ENCODE data around the gene PDSS2. TPM values are rescaled to one million over a fixed set of nuclear protein-coding genes. Genes with fewer than 3 reads are reported as not detected.

PDSS2 gene
- total and polyA plus RNA-seq, 2 donors (not counting 1 experiment from before 2014, with no cell fraction given) = 16.9 to 17.0 TPM

DNA sequence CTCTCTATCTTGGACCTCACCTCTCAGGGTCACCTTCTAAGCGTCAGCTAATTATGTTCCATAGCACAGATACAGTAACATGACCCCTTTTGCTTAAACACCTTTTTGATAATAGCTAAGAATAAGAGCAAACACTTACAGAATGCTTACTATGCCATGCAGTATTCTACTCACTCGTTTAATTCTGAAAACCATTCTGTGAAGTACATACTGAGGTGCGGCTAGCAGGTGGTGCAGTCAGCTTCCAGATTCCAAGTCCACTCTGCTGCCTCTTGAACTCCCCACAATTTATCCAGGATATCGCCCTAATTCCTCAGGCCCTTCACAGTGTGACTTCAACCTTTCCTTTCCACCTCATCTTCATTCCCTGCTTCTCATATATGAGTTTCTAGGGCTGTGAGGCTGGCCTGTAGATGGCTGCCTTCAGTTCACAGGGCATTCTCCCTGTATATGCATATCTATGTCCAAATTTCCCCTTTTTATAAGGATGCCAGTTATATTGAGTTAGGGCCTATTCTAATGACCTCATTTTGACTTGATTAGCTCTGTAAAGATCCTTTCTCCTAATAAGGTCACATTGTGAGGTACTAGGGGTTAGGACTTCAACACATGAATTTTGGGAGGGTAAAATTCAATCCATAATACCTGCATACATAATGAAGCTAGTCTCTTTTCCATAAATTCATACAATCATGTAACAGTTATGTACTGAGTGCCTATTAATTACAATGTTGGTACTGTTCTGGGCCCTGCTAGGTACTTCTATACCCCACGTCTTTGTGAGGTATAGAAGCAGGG lies 130.1 kb downstream of the PDSS2 start:
- intact Hi-C loops (cut with micrococcal nuclease) = no loop called here
- H3K4me1 Mint-ChIP-seq = peaks cover 20% of the 10 kb centered on the region
- no peak for ATAC-seq (ENCODE audit: low read depth)
- no peaks in the 10 kb centered on the region for H4K20me1 ChIP-seq (ENCODE audit: control insufficient read depth, insufficient read depth, low read length, poor library complexity, severe bottlenecking)
- H3K9me3 Mint-ChIP-seq (ENCODE audit: insufficient read depth) = no peaks in the 10 kb centered on the region
- WGBS (ENCODE audit: insufficient coverage) = 77% methylated on average over 4 of the region's 5 CpGs
- H3K9ac ChIP-seq (ENCODE audit: low read length) = no peak overlapping the region
- H3K27me3 ChIP-seq (replicated peaks in 1 of 4; ENCODE audit: control extremely low read depth in 1 of 4, control insufficient read depth in 3 of 4, insufficient read depth in 4 of 4, low read length in 3 of 4) = no peaks in the 10 kb centered on the region
- no peak overlapping the region for H3K4me3 ChIP-seq (ENCODE audit: control extremely low read depth in 1 of 5, extremely low read depth in 1 of 5, insufficient read depth in 1 of 5, low read depth in 2 of 5, low read length in 4 of 5)
- no peaks in the 10 kb centered on the region for H3K27me3 Mint-ChIP-seq
- ChIA-PET CTCF (interaction anchor here (1.2 to 5.7 kb wide), 2 partner anchors 11 to 21 kb away, joined by 3 to 39 read pairs; no protein-coding TSS in a partner anchor), POLR2A (no interaction called here)
- no peak overlapping the region for H2AFZ ChIP-seq (ENCODE audit: insufficient read depth, low read depth, low read length, poor library complexity, severe bottlenecking)
- no peaks in the 10 kb centered on the region for H3K9me3 ChIP-seq (ENCODE audit: control extremely low read depth in 1 of 3, control insufficient read depth in 2 of 3, insufficient read depth in 1 of 3, low read length in 2 of 3)
- no peak overlapping the region for H3K27ac Mint-ChIP-seq
- H3K36me3 ChIP-seq (replicated peaks in 1 of 2; ENCODE audit: control extremely low read depth in 1 of 2, control insufficient read depth in 1 of 2, extremely low read depth in 1 of 2, insufficient read depth in 2 of 2, low read length in 1 of 2) = peaks cover 0 to 3% of the 10 kb centered on the region in 2 experiments
- H3K4me1 ChIP-seq (ENCODE audit: control insufficient read depth in 2 of 2, insufficient read depth in 2 of 2, low read length in 2 of 2) = peaks cover 15 to 19% of the 10 kb centered on the region in 2 donors
- no peak for TF ChIP-seq EZH2 (IDR thresholded peaks at IDR 0.05; ENCODE audit: borderline replicate concordance, insufficient read depth, low read depth, low read length, poor library complexity, severe bottlenecking)
- TF ChIP-seq, protein P1, sequence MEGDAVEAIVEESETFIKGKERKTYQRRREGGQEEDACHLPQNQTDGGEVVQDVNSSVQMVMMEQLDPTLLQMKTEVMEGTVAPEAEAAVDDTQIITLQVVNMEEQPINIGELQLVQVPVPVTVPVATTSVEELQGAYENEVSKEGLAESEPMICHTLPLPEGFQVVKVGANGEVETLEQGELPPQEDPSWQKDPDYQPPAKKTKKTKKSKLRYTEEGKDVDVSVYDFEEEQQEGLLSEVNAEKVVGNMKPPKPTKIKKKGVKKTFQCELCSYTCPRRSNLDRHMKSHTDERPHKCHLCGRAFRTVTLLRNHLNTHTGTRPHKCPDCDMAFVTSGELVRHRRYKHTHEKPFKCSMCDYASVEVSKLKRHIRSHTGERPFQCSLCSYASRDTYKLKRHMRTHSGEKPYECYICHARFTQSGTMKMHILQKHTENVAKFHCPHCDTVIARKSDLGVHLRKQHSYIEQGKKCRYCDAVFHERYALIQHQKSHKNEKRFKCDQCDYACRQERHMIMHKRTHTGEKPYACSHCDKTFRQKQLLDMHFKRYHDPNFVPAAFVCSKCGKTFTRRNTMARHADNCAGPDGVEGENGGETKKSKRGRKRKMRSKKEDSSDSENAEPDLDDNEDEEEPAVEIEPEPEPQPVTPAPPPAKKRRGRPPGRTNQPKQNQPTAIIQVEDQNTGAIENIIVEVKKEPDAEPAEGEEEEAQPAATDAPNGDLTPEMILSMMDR (IDR thresholded peaks at IDR 0.05) = no peak
- H3K79me2 ChIP-seq (ENCODE audit: control insufficient read depth, insufficient read depth, low read length) = no peaks in the 10 kb centered on the region
- no peak for DNase-seq
- no peak overlapping the region for H3K4me3 Mint-ChIP-seq
- peak overlapping the region in 1 of 2 donors; percentile 65 for H3K27ac ChIP-seq (ENCODE audit: low read length in 2 of 2)
- no peak overlapping the region for H3K4me2 ChIP-seq (replicated peaks; ENCODE audit: low read depth, low read length, poor library complexity, severe bottlenecking)

DNA sequence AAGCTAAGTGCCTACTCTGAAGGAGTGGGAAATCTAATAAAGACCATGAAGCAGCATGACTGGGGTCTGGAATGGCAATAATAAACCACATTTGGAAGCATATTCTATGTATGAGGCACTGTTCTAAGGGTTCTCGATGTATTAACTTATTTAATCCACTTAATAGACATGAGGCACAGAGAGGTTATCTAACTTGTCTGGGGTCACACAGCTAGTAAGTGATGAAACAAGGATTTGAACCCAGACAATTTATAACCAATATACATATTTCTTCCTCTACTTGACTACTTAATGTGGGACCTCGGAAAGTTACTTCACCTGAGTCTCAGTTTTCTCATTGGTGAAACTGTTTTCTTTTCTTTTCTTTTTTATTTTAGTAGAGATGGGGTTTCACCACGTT lies 131.3 kb downstream of the PDSS2 start:
- no peaks in the 10 kb centered on the region for H3K9me3 Mint-ChIP-seq (ENCODE audit: insufficient read depth)
- ChIA-PET CTCF (interaction anchor here (5.7 kb wide), 1 partner anchor 10 kb away, joined by 39 read pairs; no protein-coding TSS in a partner anchor), POLR2A (no interaction called here)
- H3K27me3 ChIP-seq (replicated peaks in 1 of 4; ENCODE audit: control extremely low read depth in 1 of 4, control insufficient read depth in 3 of 4, insufficient read depth in 4 of 4, low read length in 3 of 4) = no peaks in the 10 kb centered on the region
- TF ChIP-seq EZH2 (IDR thresholded peaks at IDR 0.05; ENCODE audit: borderline replicate concordance, insufficient read depth, low read depth, low read length, poor library complexity, severe bottlenecking) = no peak
- TF ChIP-seq, protein P1 (IDR thresholded peaks at IDR 0.05) = no peak
- H3K79me2 ChIP-seq (ENCODE audit: control insufficient read depth, insufficient read depth, low read length) = no peaks in the 10 kb centered on the region
- intact Hi-C loops (cut with micrococcal nuclease) = no loop called here
- H3K4me1 ChIP-seq (ENCODE audit: control insufficient read depth in 2 of 2, insufficient read depth in 2 of 2, low read length in 2 of 2) = peaks cover 15 to 19% of the 10 kb centered on the region in 2 donors
- no peak overlapping the region for H3K4me2 ChIP-seq (replicated peaks; ENCODE audit: low read depth, low read length, poor library complexity, severe bottlenecking)
- H4K20me1 ChIP-seq (ENCODE audit: control insufficient read depth, insufficient read depth, low read length, poor library complexity, severe bottlenecking) = no peaks in the 10 kb centered on the region
- no peak for DNase-seq
- no peak overlapping the region for H3K27ac ChIP-seq (ENCODE audit: low read length in 2 of 2)
- no peak for ATAC-seq (ENCODE audit: low read depth)
- H3K4me1 Mint-ChIP-seq = peaks cover 20% of the 10 kb centered on the region
- H3K9me3 ChIP-seq (ENCODE audit: control extremely low read depth in 1 of 3, control insufficient read depth in 2 of 3, insufficient read depth in 1 of 3, low read length in 2 of 3) = no peaks in the 10 kb centered on the region
- H3K36me3 ChIP-seq (replicated peaks in 1 of 2; ENCODE audit: control extremely low read depth in 1 of 2, control insufficient read depth in 1 of 2, extremely low read depth in 1 of 2, insufficient read depth in 2 of 2, low read length in 1 of 2) = no peaks in the 10 kb centered on the region
- no CpG with 5 or more reads among the region's 3 CpGs for WGBS (ENCODE audit: insufficient coverage)
- no peak overlapping the region for H2AFZ ChIP-seq (ENCODE audit: insufficient read depth, low read depth, low read length, poor library complexity, severe bottlenecking)
- no peak overlapping the region for H3K9ac ChIP-seq (ENCODE audit: low read length)
- H3K4me3 ChIP-seq (ENCODE audit: control extremely low read depth in 1 of 5, extremely low read depth in 1 of 5, insufficient read depth in 1 of 5, low read depth in 2 of 5, low read length in 4 of 5) = no peak overlapping the region
- H3K27me3 Mint-ChIP-seq = no peaks in the 10 kb centered on the region
- no peak overlapping the region for H3K4me3 Mint-ChIP-seq
- no peak overlapping the region for H3K27ac Mint-ChIP-seq

All from B cell (primary cell).